T1000 (cell line): Measurements from ENCODE around the gene CDKL5.

Source experiments
- DNase-seq: peaks from one replicate; lab custom pipeline; 2025; ENCODE audit warnings: mixed read lengths; lab: John Stamatoyannopoulos, UW

Gene CDKL5

GRCh38 chrX:18649498-18649951 lies 224.1 kb downstream of the CDKL5 start:
- no peak for DNase-seq

DNA sequence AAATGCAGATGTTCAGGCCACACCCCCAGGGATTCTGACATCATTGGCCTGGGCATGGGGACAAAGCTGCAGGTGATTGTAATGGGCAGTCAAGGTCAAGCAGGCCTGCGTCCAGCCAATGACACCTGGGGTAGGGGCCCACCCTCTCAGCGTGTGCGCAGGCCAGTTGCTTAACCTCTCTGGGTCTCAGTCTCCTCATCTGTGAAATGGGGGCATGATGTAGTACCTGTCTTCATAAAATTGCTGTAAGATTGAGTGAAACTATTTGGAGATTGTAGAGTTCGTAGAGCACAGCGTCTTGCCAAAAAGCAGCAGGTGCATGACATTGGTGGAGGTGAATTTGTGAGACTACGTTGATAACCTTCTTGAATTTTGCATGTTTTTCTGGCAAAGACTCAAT lies 225.3 kb downstream of the CDKL5 start:
- no peak for DNase-seq

GRCh38 chrX:18652636-18653035 lies 227.2 kb downstream of the CDKL5 start:
- no peak for DNase-seq

DNA sequence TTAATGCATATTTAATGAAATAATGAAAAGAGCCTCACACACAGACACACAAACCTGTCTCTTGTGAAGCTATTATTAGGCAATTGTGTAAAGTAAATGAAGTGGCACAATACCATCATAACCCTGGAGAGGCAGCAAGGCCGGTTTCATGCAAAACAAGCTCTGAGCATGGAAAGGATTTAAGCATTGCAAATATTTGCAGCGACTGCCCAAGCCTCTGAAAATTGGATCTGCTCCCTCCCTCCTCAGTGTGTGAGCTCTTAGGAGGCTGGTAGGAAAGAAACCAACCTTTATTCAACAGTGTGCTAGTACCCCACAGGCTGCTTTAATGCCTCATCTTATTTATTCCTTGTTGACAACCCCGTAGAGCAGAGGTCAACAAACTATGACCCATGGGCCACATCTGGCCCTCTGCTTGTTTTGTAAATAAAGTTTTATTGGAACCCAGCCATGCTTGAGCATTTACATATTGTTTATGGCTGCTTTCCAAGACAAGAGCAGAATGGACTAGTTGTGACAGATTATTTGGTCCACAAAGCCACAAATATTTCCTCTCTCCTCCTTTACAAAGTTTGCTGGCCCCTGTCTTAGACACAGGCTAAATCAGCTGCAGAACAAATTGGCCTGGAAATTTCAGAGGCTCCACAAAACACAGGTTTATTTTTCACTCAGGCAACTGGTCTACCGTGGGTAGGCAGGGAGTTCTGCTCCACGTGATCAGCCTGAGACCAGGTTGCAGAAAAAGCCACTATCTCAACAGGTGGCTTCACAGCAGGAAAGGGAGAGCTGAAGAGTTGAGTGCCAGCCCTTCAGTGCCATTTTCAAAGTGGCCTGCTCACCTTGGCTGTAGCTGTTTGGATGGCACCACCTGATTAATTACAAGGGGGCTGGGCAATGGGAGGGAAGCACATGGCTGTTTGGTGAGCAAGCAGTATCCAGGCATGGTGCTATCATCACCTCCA lies 229.7 kb downstream of the CDKL5 start:
- no peak for DNase-seq

DNA sequence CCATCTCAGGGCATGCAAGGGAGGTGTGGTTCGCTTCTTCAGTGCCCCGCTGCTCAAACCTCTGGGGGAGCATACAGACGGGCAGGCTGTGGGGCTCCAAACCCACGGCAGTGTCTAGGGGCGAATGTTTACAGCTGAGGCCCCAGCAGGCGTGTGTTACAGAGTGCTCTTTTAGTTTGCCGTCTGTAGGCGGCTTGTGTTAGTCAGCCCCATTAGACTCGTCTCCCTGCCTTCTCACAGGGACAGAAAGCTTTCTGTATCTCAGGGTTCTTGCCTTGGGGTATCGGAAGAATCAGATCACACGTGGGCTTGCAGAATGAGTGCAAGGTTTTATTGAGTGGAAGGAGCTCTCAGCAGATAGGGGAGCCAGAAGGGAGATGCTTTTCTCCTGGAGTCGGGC lies 235.9 kb downstream of the CDKL5 start:
- DNase-seq, result no peak

- DNase-seq, result no peak
Measured at GRCh38 chrX:18664947-18665346, 239.5 kb downstream of the CDKL5 start.

DNA sequence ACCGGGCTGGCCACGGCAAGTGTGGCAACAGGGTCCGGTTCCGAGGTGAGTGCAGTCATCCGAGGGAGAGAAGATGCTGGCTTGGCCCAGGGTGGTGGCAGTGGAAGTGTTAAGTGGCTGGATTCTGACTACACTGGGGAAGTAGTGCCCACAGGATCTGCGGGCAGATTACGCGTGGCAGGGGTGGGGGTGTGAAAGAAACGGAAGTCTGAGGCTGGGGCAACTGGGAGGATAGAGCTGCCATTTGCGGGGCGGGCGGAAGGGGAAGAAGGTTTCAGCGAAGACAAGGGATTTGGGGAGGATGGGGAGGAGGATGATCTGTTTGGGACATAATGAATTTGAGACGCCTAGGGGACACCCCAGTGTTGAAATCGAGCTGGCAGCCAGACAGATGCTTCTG lies 241.2 kb downstream of the CDKL5 start:
- DNase-seq, result no peak

DNA sequence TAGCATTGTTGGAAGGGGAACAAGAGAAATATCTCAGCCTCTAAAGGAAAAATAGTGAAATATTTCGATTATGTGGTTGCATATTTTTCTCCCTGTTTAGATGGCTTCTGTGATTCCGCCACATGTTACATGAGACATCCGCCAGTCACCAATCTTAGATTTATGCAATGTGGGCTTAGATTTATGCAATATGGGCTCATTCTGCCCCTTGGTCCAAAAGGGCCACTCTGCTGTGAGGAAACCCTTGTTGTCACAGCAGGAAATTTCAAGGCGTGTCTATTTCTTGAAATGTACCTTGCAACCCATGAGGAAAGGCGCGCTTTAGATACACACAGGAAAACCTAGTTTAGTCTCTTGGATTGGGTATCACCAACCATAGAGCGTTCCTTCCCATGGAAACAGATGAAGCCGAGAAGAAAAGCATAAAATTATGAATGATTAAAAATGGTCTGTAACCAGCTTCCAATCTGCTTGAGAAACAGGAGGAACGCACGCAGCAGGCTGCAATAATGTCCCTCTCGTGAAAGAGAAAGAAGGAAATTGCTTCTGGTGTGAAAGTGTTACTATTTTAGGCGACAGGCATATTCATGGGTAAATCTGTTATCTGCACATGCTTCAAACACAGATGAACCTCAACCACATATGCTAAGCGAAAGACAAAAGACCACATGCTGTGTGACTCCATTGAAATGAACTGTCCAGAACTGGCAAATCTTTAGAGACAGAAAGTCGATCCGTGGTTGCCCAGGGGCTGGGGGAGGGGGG lies 242.8 kb downstream of the CDKL5 start:
- DNase-seq, result no peak

DNA sequence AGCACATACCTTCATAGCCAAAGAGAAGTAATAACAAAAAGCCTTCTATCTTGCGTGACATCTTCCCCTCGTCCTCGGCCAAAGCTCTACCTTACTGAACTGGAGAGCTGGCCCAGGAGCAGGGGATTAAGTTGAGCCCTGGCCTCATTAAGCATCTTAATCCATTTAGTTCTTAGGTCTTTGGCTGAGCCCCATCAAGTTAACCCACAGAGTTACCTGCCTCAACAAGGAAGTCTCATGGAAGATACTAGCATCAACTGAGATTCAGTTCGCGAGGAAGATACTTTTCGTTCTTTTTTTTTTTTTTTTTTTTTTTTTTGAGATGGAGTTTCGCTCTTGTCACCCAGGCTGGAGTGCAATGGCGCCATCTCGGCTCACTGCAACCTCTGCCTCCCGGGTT lies 246.6 kb downstream of the CDKL5 start, which contains the start of gene RS1:
TSS of gene RS1 (minus strand) at position 101 of the 400 bp plus-strand sequence. CDS start at position 61, 40 bp downstream.
- no peak for DNase-seq

DNA sequence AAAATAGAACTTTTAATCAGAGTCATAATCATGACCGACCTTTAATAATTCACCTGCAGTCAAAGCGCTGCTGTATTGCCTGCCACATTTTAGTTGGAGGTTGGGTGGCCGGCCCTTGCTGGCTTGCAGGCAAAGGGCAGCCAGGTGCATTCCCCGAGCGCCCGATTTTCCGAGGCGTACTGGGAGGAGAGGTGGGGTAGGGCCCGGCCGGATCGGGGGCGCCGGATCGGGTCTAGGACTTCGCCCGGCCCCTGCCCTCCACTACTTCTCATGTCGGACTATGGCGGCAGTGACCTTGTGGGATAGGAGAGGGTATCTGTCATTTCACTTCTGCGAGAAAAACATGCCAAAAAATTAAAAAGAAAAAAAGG lies 249.0 kb downstream of the CDKL5 start:
- DNase-seq, result no peak

- peak; percentile 61 for DNase-seq
Measured at GRCh38 chrX:18674788-18675735, 249.7 kb downstream of the CDKL5 start.

- DNase-seq, result no peak
Measured at GRCh38 chrX:18676050-18676449, 250.6 kb downstream of the CDKL5 start.

- DNase-seq, result no peak
Measured at GRCh38 chrX:18676470-18676869, 251.1 kb downstream of the CDKL5 start.

DNA sequence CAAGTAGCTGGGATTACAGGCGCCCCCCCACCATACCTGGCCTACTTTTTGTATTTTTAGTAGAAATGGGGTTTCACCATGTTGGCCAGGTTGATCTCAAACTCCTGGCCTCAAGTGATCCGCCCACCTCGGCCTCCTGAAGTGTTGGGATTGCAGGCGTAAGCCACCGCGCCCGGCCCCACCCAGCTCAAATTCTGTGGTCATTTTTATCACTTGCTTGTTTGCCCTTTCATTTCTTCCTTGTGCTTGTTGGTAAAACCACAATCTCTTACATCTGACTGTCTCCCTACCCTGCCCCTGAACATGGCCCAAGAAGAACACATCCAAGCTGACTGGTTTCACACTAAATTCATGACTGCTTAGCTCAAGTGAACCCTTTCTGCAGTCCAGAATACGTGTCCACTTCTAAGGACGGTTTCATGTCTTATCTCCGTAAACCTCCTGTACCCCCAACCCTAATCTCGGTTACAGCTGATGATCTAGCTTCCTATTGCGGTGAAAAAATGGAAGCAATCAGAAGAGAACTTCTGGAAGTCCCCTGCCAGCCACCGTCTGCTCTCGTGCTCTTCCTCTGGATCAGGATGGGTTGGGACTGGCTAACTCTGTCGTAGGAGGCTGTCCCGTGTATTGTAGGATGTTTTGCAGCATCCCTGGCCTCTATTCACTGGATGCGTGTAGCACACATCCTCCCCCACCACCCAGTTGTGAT lies 251.9 kb downstream of the CDKL5 start:
- DNase-seq, result no peak

DNA sequence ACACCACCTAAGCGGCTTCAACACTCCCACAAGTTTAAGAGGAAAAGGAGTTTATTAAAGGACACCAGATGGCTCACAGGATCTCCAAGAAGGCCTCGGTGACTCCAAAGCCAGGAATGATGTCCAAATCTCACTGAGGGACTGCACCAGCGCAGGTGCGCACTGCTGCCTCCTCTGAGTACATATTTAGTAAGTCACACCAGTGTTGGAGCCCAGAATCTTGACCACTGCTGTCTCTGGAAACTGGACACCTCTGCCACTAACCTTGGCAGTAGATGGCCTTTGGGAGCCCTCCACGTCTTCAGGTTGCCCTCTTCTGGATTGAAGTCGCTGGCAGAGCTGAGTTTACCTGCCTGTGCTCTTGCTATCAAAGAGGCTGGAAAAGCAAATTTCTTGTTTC lies 256.6 kb downstream of the CDKL5 start:
- DNase-seq, result no peak

- DNase-seq, result no peak
Measured at GRCh38 chrX:18682979-18683387, 257.6 kb downstream of the CDKL5 start.

DNA sequence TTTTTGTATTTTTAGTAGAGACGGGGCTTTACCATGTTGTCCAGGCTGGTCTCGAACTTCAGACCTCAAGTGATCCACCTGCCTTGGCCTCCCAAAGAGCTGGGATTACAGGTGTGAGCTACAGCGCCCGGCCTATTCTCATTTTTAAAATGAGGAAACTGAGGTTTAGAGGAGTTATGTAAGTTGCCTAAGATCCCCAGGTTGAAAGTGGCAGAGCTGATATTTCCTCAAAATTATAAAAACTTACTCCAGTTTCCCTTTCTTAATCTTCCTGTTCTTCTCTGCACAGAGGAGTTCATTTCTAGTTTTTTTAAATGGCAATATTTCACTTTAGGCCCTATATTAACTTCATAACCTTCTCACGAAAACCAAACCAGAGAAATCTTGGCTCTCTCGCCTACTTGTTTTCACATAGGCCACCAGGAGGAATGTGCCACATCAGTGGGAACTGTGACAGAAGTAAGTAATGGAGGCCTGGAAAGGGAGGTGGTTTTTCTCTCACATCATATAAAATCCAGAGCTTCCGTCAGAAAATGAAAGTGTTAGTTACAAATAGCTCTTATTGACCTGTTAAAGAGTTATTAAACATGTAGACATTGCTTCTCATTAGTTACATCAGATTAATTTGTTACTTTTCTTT lies 262.6 kb downstream of the CDKL5 start:
- no peak for DNase-seq

- DNase-seq, result no peak
Measured at GRCh38 chrX:18691431-18691830, 266.0 kb downstream of the CDKL5 start.

- no peak for DNase-seq
Measured at GRCh38 chrX:18692541-18692940, 267.1 kb downstream of the CDKL5 start.

GRCh38 chrX:18696653-18697052 lies 271.2 kb downstream of the CDKL5 start:
- no peak for DNase-seq
